ENCODE measurements around the gene BICDL1. TPM values are rescaled to one million over a fixed set of nuclear protein-coding genes. Genes with fewer than 3 reads are reported as not detected.

Gene BICDL1
- total RNA-seq, 2 experiments from 2014 or later: 128 to 133 TPM

- intact Hi-C loops (cut with micrococcal nuclease): no loop called here
- Mint-ChIP-seq H3K4me3 (no peak overlapping the region), H3K27ac (no peak overlapping the region), H3K9me3 (no peaks in the 10 kb centered on the region), H3K36me3 (ENCODE audit: low read depth) (peaks cover 18% of the 10 kb centered on the region), H3K4me1 (ENCODE audit: low read depth) (peaks cover 2% of the 10 kb centered on the region), H3K27me3 (ENCODE audit: low read depth) (no peaks in the 10 kb centered on the region)
- DNase-seq: no peak
- CTCF ChIA-PET: no interaction called here
These were observed 110.7 kb downstream of the BICDL1 start for GRCh38 chr12:120099738-120100137.

- no peak overlapping the region for H3K4me3 Mint-ChIP-seq
- peaks cover 22% of the 10 kb centered on the region for H3K36me3 Mint-ChIP-seq (ENCODE audit: low read depth)
- intact Hi-C loops (cut with micrococcal nuclease): no loop called here
- DNase-seq: no peak
- H3K9me3 Mint-ChIP-seq: no peaks in the 10 kb centered on the region
- CTCF ChIA-PET: no interaction called here
- H3K27me3 Mint-ChIP-seq (ENCODE audit: low read depth): no peaks in the 10 kb centered on the region
- peaks cover 2% of the 10 kb centered on the region for H3K4me1 Mint-ChIP-seq (ENCODE audit: low read depth)
- H3K27ac Mint-ChIP-seq: no peak overlapping the region
These were observed 111.6 kb downstream of the BICDL1 start for GRCh38 chr12:120100630-120101029.

GRCh38 chr12:120101182-120101581, 112.1 kb downstream of the BICDL1 start:
- no peaks in the 10 kb centered on the region for H3K9me3 Mint-ChIP-seq
- peak overlapping the region; percentile 80 for H3K27ac Mint-ChIP-seq
- no peaks in the 10 kb centered on the region for H3K27me3 Mint-ChIP-seq (ENCODE audit: low read depth)
- peaks cover 22% of the 10 kb centered on the region for H3K36me3 Mint-ChIP-seq (ENCODE audit: low read depth)
- H3K4me1 Mint-ChIP-seq (ENCODE audit: low read depth): peaks cover 2% of the 10 kb centered on the region
- intact Hi-C loops (cut with micrococcal nuclease): no loop called here
- DNase-seq: no peak
- CTCF ChIA-PET: no interaction called here
- no peak overlapping the region for H3K4me3 Mint-ChIP-seq

GRCh38 chr12:120101617-120102016, 112.6 kb downstream of the BICDL1 start:
- Mint-ChIP-seq H3K9me3 (no peaks in the 10 kb centered on the region), H3K27ac (peak overlapping the region; percentile 80), H3K4me3 (no peak overlapping the region), H3K4me1 (ENCODE audit: low read depth) (peaks cover 2% of the 10 kb centered on the region), H3K27me3 (ENCODE audit: low read depth) (no peaks in the 10 kb centered on the region), H3K36me3 (ENCODE audit: low read depth) (peaks cover 18% of the 10 kb centered on the region)
- DNase-seq: no peak
- intact Hi-C loops (cut with micrococcal nuclease): no loop called here
- CTCF ChIA-PET: no interaction called here

GRCh38 chr12:120102189-120103043, 113.4 kb downstream of the BICDL1 start:
- Mint-ChIP-seq H3K27ac (peak overlapping the region; percentile 65), H3K9me3 (no peaks in the 10 kb centered on the region), H3K4me1 (ENCODE audit: low read depth) (peaks cover 2% of the 10 kb centered on the region), H3K27me3 (ENCODE audit: low read depth) (no peaks in the 10 kb centered on the region), H3K4me3 (no peak overlapping the region), H3K36me3 (ENCODE audit: low read depth) (peaks cover 18% of the 10 kb centered on the region)
- DNase-seq: no peak
- intact Hi-C loops (cut with micrococcal nuclease): no loop called here
- CTCF ChIA-PET: no interaction called here

GRCh38 chr12:120103044-120103338, 114.0 kb downstream of the BICDL1 start:
- Mint-ChIP-seq H3K36me3 (ENCODE audit: low read depth) (peaks cover 19% of the 10 kb centered on the region), H3K4me3 (no peak overlapping the region), H3K9me3 (no peaks in the 10 kb centered on the region), H3K4me1 (ENCODE audit: low read depth) (peaks cover 5% of the 10 kb centered on the region), H3K27ac (no peak overlapping the region), H3K27me3 (ENCODE audit: low read depth) (no peaks in the 10 kb centered on the region)
- CTCF ChIA-PET: no interaction called here
- DNase-seq: no peak
- intact Hi-C loops (cut with micrococcal nuclease): no loop called here

- Mint-ChIP-seq H3K9me3 (no peaks in the 10 kb centered on the region), H3K27me3 (ENCODE audit: low read depth) (no peaks in the 10 kb centered on the region), H3K4me1 (ENCODE audit: low read depth) (peaks cover 7% of the 10 kb centered on the region), H3K27ac (no peak overlapping the region), H3K36me3 (ENCODE audit: low read depth) (peaks cover 19% of the 10 kb centered on the region), H3K4me3 (no peak overlapping the region)
- intact Hi-C loops (cut with micrococcal nuclease): no loop called here
- CTCF ChIA-PET: no interaction called here
- no peak for DNase-seq
These were observed 114.3 kb downstream of the BICDL1 start for GRCh38 chr12:120103371-120103770.

GRCh38 chr12:120106151-120106550, 117.1 kb downstream of the BICDL1 start:
- intact Hi-C loops (cut with micrococcal nuclease): no loop called here
- CTCF ChIA-PET: no interaction called here
- H3K27ac Mint-ChIP-seq: no peak overlapping the region
- peaks cover 14% of the 10 kb centered on the region for H3K36me3 Mint-ChIP-seq (ENCODE audit: low read depth)
- no peaks in the 10 kb centered on the region for H3K9me3 Mint-ChIP-seq
- H3K4me1 Mint-ChIP-seq (ENCODE audit: low read depth): peaks cover 29% of the 10 kb centered on the region
- no peaks in the 10 kb centered on the region for H3K27me3 Mint-ChIP-seq (ENCODE audit: low read depth)
- DNase-seq: no peak
- no peak overlapping the region for H3K4me3 Mint-ChIP-seq

GRCh38 chr12:120109570-120110267, 120.7 kb downstream of the BICDL1 start:
- Mint-ChIP-seq H3K27me3 (ENCODE audit: low read depth) (no peaks in the 10 kb centered on the region), H3K9me3 (no peaks in the 10 kb centered on the region), H3K36me3 (ENCODE audit: low read depth) (peaks cover 26% of the 10 kb centered on the region), H3K27ac (no peak overlapping the region), H3K4me1 (ENCODE audit: low read depth) (peaks cover 52% of the 10 kb centered on the region), H3K4me3 (no peak overlapping the region)
- intact Hi-C loops (cut with micrococcal nuclease): no loop called here
- DNase-seq: no peak
- CTCF ChIA-PET: interaction anchor here (0.6 kb wide), 2 partner anchors 19 to 38 kb away, joined by 4 read pairs; no protein-coding TSS in a partner anchor

GRCh38 chr12:120110550-120111501, 121.8 kb downstream of the BICDL1 start:
- Mint-ChIP-seq H3K4me3 (peak overlapping the region; percentile 60), H3K27ac (peak overlapping the region; percentile 73), H3K36me3 (ENCODE audit: low read depth) (peaks cover 26% of the 10 kb centered on the region), H3K27me3 (ENCODE audit: low read depth) (no peaks in the 10 kb centered on the region), H3K9me3 (no peaks in the 10 kb centered on the region), H3K4me1 (ENCODE audit: low read depth) (peaks cover 62% of the 10 kb centered on the region)
- CTCF ChIA-PET: interaction anchor here (0.5 to 1.1 kb wide), 8 partner anchors 18 to 191 kb away, joined by 3 to 5 read pairs (median 3); partner anchors contain the start of gene SIRT4
- intact Hi-C loops (cut with micrococcal nuclease): no loop called here
- peak; percentile 68 for DNase-seq

- H3K36me3 Mint-ChIP-seq (ENCODE audit: low read depth): peaks cover 22% of the 10 kb centered on the region
- CTCF ChIA-PET: interaction anchor here (1.1 to 1.3 kb wide), 2 partner anchors 86 to 87 kb away, joined by 3 to 4 read pairs; partner anchors contain the start of gene RPLP0
- H3K4me3 Mint-ChIP-seq: peak overlapping the region; percentile 98
- DNase-seq: no peak
- H3K27me3 Mint-ChIP-seq (ENCODE audit: low read depth): no peaks in the 10 kb centered on the region
- no peaks in the 10 kb centered on the region for H3K9me3 Mint-ChIP-seq
- no peak overlapping the region for H3K27ac Mint-ChIP-seq
- intact Hi-C loops (cut with micrococcal nuclease): loop anchor here (5.0 kb wide), 2 partner anchors 322 to 422 kb away; partner anchors contain the start of gene COX6A1
- peaks cover 72% of the 10 kb centered on the region for H3K4me1 Mint-ChIP-seq (ENCODE audit: low read depth)
These were observed 126.0 kb downstream of the BICDL1 start for GRCh38 chr12:120115066-120115465.

Data from activated naive CD4-positive, alpha-beta T cell treated with anti-CD3 and anti-CD28 coated beads for 36 hours (primary cell).